Keratinocyte (primary cell): Measurements from ENCODE around the gene TANGO2. TPM values are rescaled to one million over a fixed set of nuclear protein-coding genes. Genes with fewer than 3 reads are reported as not detected.

Source experiments
- DNase-seq: peaks from one replicate; pipeline ENCODE4 v3.0.0-alpha.2; 2011; ENCODE audit warnings: low read depth, missing footprints, low spot score
- FAIRE-seq: peaks from 2 replicates; lab custom pipeline; 2011; peaks lifted over from hg19 to GRCh38; lab: Jason Lieb, UNC
- H2AFZ ChIP-seq: 2 replicates; pipeline ENCODE4 v1.6.0; 2012; ENCODE audit warnings: low read length, control low read depth, inconsistent platforms; ENCODE audit not compliant: control insufficient read depth
- H3K27ac ChIP-seq: 2 replicates; pipeline ENCODE4 v1.5.1; 2011; ENCODE audit warnings: low read length; ENCODE audit not compliant: control insufficient read depth, insufficient read depth
- H3K27me3 ChIP-seq: 3 replicates; pipeline ENCODE4 v1.6.0; 2011; ENCODE audit warnings: low read length; ENCODE audit not compliant: control insufficient read depth, insufficient read depth; ENCODE audit errors: extremely low read depth
- H3K36me3 ChIP-seq, 2 experiments: 2 replicates in 1 of 2; 3 replicates in 1 of 2; pipeline ENCODE4 v1.5.1; 2011; ENCODE audit warnings: low read length in 2 of 2, mild to moderate bottlenecking in 1 of 2; ENCODE audit not compliant: control insufficient read depth in 2 of 2, insufficient read depth in 2 of 2; ENCODE audit errors: extremely low read depth in 1 of 2
- H3K4me1 ChIP-seq: 3 replicates; pipeline ENCODE4 v1.5.1; 2011; ENCODE audit warnings: low read length; ENCODE audit not compliant: control insufficient read depth, insufficient read depth; ENCODE audit errors: extremely low read depth
- H3K4me2 ChIP-seq: 3 replicates; pipeline ENCODE4 v1.6.0; 2011; ENCODE audit warnings: low read depth, low read length; ENCODE audit not compliant: control insufficient read depth, insufficient read depth; ENCODE audit errors: extremely low read depth
- H3K4me3 ChIP-seq, 3 experiments: fragments of 200-600 bp in 1 of 3; sonication (generic) in 1 of 3; 2 replicates in 2 of 3; 3 replicates in 1 of 3; pipeline ENCODE4 v1.5.1; 2011 to 2016; ENCODE audit warnings: low read length in 3 of 3, mild to moderate bottlenecking in 3 of 3, control low read depth in 2 of 3, inconsistent platforms in 1 of 3, low read depth in 1 of 3, mixed read lengths in 1 of 3, mixed run types in 1 of 3, moderate library complexity in 1 of 3; ENCODE audit not compliant: control insufficient read depth in 2 of 3, insufficient read depth in 2 of 3; ENCODE audit errors: extremely low read depth in 1 of 3
- H3K79me2 ChIP-seq: 2 replicates; pipeline ENCODE4 v1.6.0; 2012; ENCODE audit warnings: low read length; ENCODE audit not compliant: control insufficient read depth, insufficient read depth
- H3K9ac ChIP-seq: 3 replicates; pipeline ENCODE4 v1.6.0; 2011; ENCODE audit warnings: low read length; ENCODE audit not compliant: control insufficient read depth, insufficient read depth; ENCODE audit errors: extremely low read depth
- H3K9me1 ChIP-seq: 3 replicates; pipeline ENCODE4 v1.6.0; 2011; ENCODE audit warnings: low read length; ENCODE audit not compliant: control insufficient read depth, insufficient read depth; ENCODE audit errors: extremely low read depth
- H3K9me3 ChIP-seq: 2 replicates; pipeline ENCODE4 v1.5.1; 2012; ENCODE audit warnings: low read depth, low read length; ENCODE audit not compliant: control insufficient read depth
- H4K20me1 ChIP-seq: 3 replicates; pipeline ENCODE4 v1.6.0; 2011; ENCODE audit warnings: low read length; ENCODE audit not compliant: control insufficient read depth, insufficient read depth; ENCODE audit errors: extremely low read depth
- EZH2 ChIP-seq: IDR thresholded peaks from one replicate; pipeline ENCODE4 v1.6.1; 2012; ENCODE audit warnings: inconsistent platforms, mild to moderate bottlenecking, low read length, moderate library complexity
- dilution Hi-C: fragments of 300-500 bp; cut with MboI; formaldehyde crosslinking; loops from one replicate; pipeline ENCODE4 v1.7.0; 2020; ENCODE audit warnings: low sequenced_read_pairs; ENCODE audit not compliant: extremely low pct_ligation_motif_present
- polyA plus RNA-seq, 5 experiments: library from polyadenylated mRNA; depleted of rRNA in 3 of 5; stranded (reverse) in 3 of 5; stranded (forward) in 1 of 5; unstranded in 1 of 5; fragments of >200 nt; gene quantifications; 1 replicate in 1 of 5; 2 replicates in 3 of 5; 3 replicates in 1 of 5; pipeline versions ENCODE4 v1.2.1 to v1.2.3, GENCODE V29; 2011 to 2012; ENCODE audit warnings: missing spikeins in 2 of 5, low read depth in 1 of 5, low replicate concordance in 1 of 5
- TF ChIP-seq, protein P1 (sequence below), 3 experiments: IDR thresholded peaks in 1 of 3; conservative IDR thresholded peaks in 1 of 3; optimal IDR thresholded peaks in 1 of 3; 2 replicates in 2 of 3; 3 replicates in 1 of 3; pipeline versions ENCODE3 to v1.5.1; 2011; ENCODE audit warnings: low read length in 3 of 3, mild to moderate bottlenecking in 3 of 3, moderate library complexity in 2 of 3, control low read depth in 1 of 3, inconsistent platforms in 1 of 3; ENCODE audit not compliant: insufficient read depth in 2 of 3; ENCODE audit errors: extremely low read depth in 1 of 3

Gene TANGO2
- polyA plus RNA-seq, 1 donor (not counting 4 experiments of a cell fraction or from before 2014, with no cell fraction given): 20.1 TPM

DNA sequence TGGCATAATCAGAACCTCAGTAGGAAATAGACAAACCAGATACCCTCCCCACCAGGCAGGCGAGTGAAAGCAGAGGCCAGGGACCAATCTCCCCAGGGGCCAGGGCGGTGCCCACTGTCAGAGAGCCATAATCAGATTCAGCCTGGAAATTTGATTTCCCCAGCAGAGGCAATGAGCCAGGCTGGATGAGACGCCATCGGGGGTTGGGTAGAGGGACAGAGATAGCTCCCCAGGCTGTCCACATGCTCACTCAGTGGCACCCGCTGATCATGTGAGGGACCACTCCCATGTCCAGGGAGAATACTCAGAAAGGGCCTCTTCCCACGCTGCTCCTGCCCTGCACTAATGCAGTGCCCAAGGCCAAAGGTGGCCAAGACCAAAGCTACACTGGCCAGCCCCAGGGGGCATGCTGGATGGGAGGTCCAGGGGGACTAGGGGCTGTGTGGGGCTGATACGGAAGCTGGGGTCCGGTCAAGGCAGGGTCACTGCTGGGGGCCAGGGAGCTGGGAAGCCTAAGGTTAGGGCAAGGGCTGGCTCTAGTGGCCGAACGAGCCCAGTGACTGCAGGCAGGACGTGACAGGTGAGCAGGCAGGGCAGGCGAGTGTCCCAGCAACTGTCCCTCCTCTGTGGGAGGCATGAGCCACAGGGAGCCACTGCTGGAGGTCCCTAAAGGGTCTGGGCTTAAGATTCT is 24.1 kb upstream of the TANGO2 start:
- Histone ChIP-seq H3K27me3 (peaks cover 15% of the 10 kb centered on the region), H3K4me2 (no peak overlapping the region), H3K9me1 (no peaks in the 10 kb centered on the region), H3K36me3 (no peaks in the 10 kb centered on the region), H3K4me3 (no peak overlapping the region), H4K20me1 (no peaks in the 10 kb centered on the region), H2AFZ (no peak overlapping the region), H3K4me1 (no peaks in the 10 kb centered on the region), H3K9me3 (no peaks in the 10 kb centered on the region), H3K79me2 (no peaks in the 10 kb centered on the region), H3K9ac (no peak overlapping the region), H3K27ac (no peak overlapping the region)
- dilution Hi-C loops: no loop called here
- TF ChIP-seq, protein P1, sequence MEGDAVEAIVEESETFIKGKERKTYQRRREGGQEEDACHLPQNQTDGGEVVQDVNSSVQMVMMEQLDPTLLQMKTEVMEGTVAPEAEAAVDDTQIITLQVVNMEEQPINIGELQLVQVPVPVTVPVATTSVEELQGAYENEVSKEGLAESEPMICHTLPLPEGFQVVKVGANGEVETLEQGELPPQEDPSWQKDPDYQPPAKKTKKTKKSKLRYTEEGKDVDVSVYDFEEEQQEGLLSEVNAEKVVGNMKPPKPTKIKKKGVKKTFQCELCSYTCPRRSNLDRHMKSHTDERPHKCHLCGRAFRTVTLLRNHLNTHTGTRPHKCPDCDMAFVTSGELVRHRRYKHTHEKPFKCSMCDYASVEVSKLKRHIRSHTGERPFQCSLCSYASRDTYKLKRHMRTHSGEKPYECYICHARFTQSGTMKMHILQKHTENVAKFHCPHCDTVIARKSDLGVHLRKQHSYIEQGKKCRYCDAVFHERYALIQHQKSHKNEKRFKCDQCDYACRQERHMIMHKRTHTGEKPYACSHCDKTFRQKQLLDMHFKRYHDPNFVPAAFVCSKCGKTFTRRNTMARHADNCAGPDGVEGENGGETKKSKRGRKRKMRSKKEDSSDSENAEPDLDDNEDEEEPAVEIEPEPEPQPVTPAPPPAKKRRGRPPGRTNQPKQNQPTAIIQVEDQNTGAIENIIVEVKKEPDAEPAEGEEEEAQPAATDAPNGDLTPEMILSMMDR (optimal IDR thresholded peaks at IDR 0.05 in 1 of 3, IDR thresholded peaks at IDR 0.05 in 1 of 3, conservative IDR thresholded peaks at IDR 0.05 in 1 of 3; ENCODE audit: extremely low read depth in 1 of 3, insufficient read depth in 2 of 3, low read length in 3 of 3): no peak
- no peak for TF ChIP-seq EZH2
- no peak for DNase-seq
- no peak for FAIRE-seq

DNA sequence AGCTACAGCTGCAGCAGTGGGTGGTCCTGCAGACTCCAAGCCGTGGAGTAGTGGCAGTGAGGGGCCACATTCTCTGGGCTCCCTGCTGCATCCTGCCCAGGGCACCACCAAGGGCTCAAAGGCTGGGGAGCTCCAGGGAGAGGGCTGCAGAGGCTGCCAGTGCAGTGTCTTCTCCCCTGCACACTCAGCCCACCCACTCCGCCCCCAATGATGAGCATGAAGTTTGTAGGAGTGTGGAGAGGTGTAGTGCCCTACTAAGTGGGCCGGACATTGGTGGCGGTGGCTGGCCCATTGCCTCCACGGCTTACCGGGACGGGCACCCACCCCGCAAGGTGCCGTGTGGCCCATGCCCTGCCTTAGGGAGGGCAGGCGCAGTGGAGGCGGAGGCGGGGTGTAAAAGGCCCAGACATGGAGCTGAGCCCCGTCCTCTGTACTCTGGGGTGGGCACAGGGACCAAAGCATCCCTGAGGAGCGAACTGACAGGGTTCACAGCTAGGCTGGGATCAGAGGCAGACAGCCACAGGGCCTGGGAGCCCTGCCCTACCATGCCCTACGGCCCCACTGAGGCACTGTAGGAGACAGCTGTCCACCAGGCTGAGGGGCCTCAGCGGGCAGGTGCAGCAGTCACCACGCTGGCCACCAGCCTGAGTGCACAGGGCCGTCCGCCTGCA is 23.2 kb upstream of the TANGO2 start:
- Histone ChIP-seq H3K9ac (no peak overlapping the region), H3K9me3 (no peaks in the 10 kb centered on the region), H3K9me1 (no peaks in the 10 kb centered on the region), H3K4me3 (no peak overlapping the region), H3K4me2 (no peak overlapping the region), H3K79me2 (no peaks in the 10 kb centered on the region), H3K27ac (no peak overlapping the region), H3K27me3 (peaks cover 15% of the 10 kb centered on the region), H4K20me1 (no peaks in the 10 kb centered on the region), H3K36me3 (no peaks in the 10 kb centered on the region), H3K4me1 (no peaks in the 10 kb centered on the region), H2AFZ (no peak overlapping the region)
- FAIRE-seq (no peak), DNase-seq (no peak)
- dilution Hi-C loops: no loop called here
- TF ChIP-seq, protein P1 (optimal IDR thresholded peaks at IDR 0.05 in 1 of 3, IDR thresholded peaks at IDR 0.05 in 1 of 3, conservative IDR thresholded peaks at IDR 0.05 in 1 of 3; ENCODE audit: extremely low read depth in 1 of 3, insufficient read depth in 2 of 3, low read length in 3 of 3): no peak
- no peak for TF ChIP-seq EZH2
